Muscle of leg (tissue), 11 donors: ENCODE data around the gene DENND5A. TPM values are rescaled to one million over a fixed set of nuclear protein-coding genes. Genes with fewer than 3 reads are reported as not detected.

Experiments
- DNase-seq: peaks from one replicate; pipeline ENCODE4 v3.0.0; 2013
- H3K27ac ChIP-seq: one replicate; pipeline ENCODE4 v1.5.1; 2013; ENCODE audit warnings: mild to moderate bottlenecking, low read length, control low read depth
- H3K27me3 ChIP-seq: one replicate; pipeline ENCODE4 v1.6.1; 2013; ENCODE audit warnings: low read length; ENCODE audit not compliant: control insufficient read depth, insufficient read depth
- H3K36me3 ChIP-seq: one replicate; pipeline ENCODE4 v1.6.1; 2013; ENCODE audit warnings: low read length; ENCODE audit not compliant: control insufficient read depth, insufficient read depth
- H3K4me1 ChIP-seq: one replicate; pipeline ENCODE4 v1.6.1; 2013; ENCODE audit warnings: low read length; ENCODE audit not compliant: control insufficient read depth, insufficient read depth
- H3K4me3 ChIP-seq: one replicate; pipeline ENCODE4 v1.5.1; 2013; ENCODE audit warnings: low read length, control low read depth
- H3K9me3 ChIP-seq: replicated peaks from 2 replicates; pipeline ENCODE4 v1.6.1; 2013; ENCODE audit warnings: low read depth, low read length; ENCODE audit not compliant: control insufficient read depth
- WGBS: methylation state at CpG from one replicate; pipeline ENCODE4 v1.1.5; 2013; ENCODE audit warnings: missing lambda C conversion rate; ENCODE audit not compliant: insufficient coverage; 5-methylcytosine and 5-hydroxymethylcytosine counted together
- polyA plus RNA-seq, 8 donors: library from polyadenylated mRNA; unstranded; fragments of 120-200 nt; gene quantifications; one replicate each; pipeline versions ENCODE4 v1.2.1 to v1.2.3, GENCODE V29; 2013; ENCODE audit warnings: inconsistent platforms in 1 of 8, low replicate concordance in 1 of 8; ENCODE audit not compliant: insufficient read length in 8 of 8, insufficient read depth in 1 of 8
- total RNA-seq: library from RNA; stranded (reverse); fragments of 120-200 nt; gene quantifications from one replicate; pipeline ENCODE4 v1.2.4, GENCODE V29; 2013

DENND5A gene
- total and polyA plus RNA-seq, 9 donors: 49.7 to 93.0 (median 71.0) TPM

DNA sequence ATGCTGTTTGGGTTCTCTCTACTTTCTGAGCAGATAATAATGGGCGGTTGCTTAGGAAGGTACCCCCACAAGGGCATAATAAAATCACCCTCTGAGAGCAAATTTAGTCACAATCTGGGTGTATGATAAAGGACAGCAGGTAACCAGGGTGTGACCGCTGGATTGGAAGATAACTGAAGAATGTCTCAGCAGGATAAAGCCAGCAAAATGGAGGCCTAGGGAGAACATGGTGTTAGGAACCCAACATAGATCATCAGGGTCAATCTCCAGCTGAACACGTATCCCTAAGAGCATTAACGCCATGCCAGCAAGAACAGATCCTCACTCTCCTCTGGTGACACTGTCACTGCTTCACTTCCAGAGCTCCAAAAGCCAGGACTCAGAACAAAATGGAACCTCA is 109.2 kb downstream of the DENND5A start:
- WGBS: 90% methylated on average over 2 of the region's 4 CpGs
- no peak overlapping the region for H3K4me3 ChIP-seq
- H3K27ac ChIP-seq: no peak overlapping the region
- H3K4me1 ChIP-seq: no peaks in the 10 kb centered on the region
- H3K9me3 ChIP-seq: no peaks in the 10 kb centered on the region
- H3K27me3 ChIP-seq: no peaks in the 10 kb centered on the region
- peaks cover 49% of the 10 kb centered on the region for H3K36me3 ChIP-seq
- no peak for DNase-seq

DNA sequence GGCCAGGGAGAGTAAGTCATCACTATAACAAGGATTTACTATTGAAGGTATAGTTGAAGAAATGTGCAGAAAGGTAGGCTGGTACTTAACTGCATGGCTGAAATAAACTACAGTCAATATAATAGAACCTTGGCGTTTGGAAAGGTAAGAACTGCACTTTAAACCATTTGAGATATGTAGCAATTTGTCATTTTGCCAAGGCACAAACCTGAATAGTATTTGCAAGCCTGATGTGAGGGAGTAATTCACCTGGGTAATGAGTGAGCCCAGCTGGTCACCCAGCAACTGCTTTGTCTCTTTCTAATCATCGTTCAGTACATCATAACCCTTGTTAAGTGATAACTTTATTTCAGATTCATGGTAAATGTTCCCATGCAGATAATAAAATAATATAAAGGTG is 111.5 kb downstream of the DENND5A start:
- H3K36me3 ChIP-seq: peaks cover 61% of the 10 kb centered on the region
- no peak for DNase-seq
- WGBS: no CpG with 5 or more reads among the region's 2 CpGs

DNA sequence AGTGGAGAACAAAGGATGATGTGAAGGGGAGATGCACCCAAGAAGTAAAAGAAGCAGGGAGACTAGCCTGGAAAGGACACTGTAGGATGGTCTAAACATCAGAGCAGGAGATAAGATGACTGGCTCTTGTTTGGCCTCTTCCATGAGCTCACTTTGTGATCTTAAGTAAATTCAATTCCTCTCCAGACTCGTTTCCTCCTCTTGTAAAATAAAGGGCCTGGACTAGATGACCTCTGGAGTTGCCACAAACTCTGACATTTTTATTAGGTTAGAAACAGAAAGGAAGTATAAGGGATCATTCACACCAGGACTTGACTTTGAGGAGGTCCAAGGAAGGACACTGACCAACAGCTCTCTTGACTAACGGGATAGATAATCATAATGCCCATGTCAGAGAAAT is 113.5 kb downstream of the DENND5A start:
- Histone ChIP-seq H3K27me3 (no peaks in the 10 kb centered on the region), H3K27ac (no peak overlapping the region), H3K4me3 (no peak overlapping the region), H3K9me3 (no peaks in the 10 kb centered on the region), H3K36me3 (peaks cover 74% of the 10 kb centered on the region), H3K4me1 (no peaks in the 10 kb centered on the region)
- DNase-seq: no peak
- WGBS: no CpG with 5 or more reads among the region's 2 CpGs

More for the DNA sequence above, 111.5 kb downstream of the DENND5A start:
- Histone ChIP-seq H3K4me3 (no peak overlapping the region), H3K27ac (no peak overlapping the region), H3K4me1 (no peaks in the 10 kb centered on the region), H3K9me3 (no peaks in the 10 kb centered on the region), H3K27me3 (no peaks in the 10 kb centered on the region)

DNA sequence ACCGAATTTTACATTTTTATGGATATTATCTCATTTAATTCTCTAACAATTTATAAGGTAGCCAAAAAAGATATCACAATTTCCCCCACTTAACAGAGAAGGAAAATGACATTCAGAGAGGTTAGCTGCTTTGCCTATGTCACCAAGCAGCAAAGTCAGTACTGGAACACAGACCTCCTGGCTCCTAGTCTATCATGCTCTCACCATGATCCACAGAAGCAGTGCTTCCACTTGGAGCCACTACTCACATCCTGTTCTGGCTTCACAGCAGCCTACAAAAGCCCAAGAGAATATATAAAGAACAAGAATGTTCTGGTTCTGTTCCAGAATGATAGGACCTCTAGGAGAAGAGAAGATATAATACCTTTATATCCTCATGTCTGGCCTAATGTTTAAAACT is 114.2 kb downstream of the DENND5A start:
- Histone ChIP-seq H3K27me3 (no peaks in the 10 kb centered on the region), H3K36me3 (peaks cover 77% of the 10 kb centered on the region), H3K4me3 (no peak overlapping the region), H3K4me1 (no peaks in the 10 kb centered on the region), H3K9me3 (no peaks in the 10 kb centered on the region), H3K27ac (no peak overlapping the region)
- no CpG with 5 or more reads among the region's 1 CpG for WGBS
- DNase-seq: no peak

DNA sequence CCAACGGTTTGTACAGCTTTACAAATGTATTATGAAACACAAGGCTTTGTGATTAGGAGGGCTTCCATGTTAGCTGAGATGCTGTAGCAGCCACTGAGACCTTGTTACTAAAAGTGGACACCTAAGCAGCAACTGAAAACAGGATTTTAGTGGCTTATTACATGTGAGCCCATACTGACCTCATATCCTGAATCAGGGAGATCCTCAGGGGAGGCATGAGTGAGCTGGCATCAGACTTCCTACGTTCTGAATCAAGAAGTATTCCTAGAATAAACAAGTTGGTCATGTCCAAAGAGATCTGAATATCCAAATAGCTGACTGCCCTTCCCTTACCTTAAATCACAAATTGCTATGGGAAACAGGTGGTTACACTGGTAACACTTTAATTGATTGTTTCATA is 114.6 kb downstream of the DENND5A start:
- H3K4me1 ChIP-seq: no peaks in the 10 kb centered on the region
- no CpG with 5 or more reads among the region's 2 CpGs for WGBS
- no peaks in the 10 kb centered on the region for H3K27me3 ChIP-seq
- no peak overlapping the region for H3K27ac ChIP-seq
- DNase-seq: no peak
- no peaks in the 10 kb centered on the region for H3K9me3 ChIP-seq
- peaks cover 77% of the 10 kb centered on the region for H3K36me3 ChIP-seq
- H3K4me3 ChIP-seq: no peak overlapping the region

DNA sequence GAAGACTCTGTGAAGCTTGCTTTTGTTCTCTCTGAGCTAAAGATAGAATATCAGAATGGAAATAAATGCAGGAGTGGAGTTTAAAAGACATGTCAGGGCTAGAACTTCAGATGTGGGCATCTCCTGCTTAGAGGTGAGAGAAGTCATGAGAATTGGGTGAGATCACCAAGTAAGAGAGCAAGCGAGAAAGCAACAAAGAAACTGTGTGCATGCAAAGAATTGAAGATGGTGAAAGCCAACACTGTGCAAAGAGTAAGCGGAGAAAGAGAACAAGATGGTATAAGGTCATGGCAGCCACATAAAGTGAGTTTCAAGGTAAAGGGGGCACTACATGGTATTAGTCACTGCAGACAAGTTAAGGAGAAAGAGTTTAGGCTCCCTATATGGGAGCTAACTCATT is 116.4 kb downstream of the DENND5A start:
- Histone ChIP-seq H3K4me3 (no peak overlapping the region), H3K27ac (no peak overlapping the region), H3K27me3 (no peaks in the 10 kb centered on the region), H3K36me3 (peaks cover 91% of the 10 kb centered on the region), H3K4me1 (no peaks in the 10 kb centered on the region), H3K9me3 (no peaks in the 10 kb centered on the region)
- 100% methylated on average over 2 of the region's 2 CpGs for WGBS
- DNase-seq: no peak

DNA sequence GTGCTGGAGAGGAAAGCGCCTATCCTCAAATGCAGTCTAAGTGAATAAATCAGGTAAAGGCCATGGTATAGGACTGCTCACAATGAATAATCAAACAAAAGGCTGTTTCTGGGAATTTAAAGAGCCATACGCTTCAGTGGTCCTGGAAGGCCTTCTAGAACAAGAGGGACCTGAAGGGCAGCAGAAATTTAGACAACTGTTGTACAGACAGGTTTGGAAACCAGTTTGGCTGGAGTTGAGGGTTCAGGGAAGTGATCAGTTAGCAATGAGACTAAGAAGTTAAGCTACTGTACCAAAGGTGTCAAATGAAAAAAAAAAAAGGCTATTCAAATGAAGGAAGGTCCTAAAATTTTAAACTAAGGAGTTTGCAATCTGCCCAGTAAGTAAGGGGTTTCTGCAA is 117.1 kb downstream of the DENND5A start:
- Histone ChIP-seq H3K4me3 (no peak overlapping the region), H3K36me3 (peaks cover 92% of the 10 kb centered on the region), H3K27me3 (no peaks in the 10 kb centered on the region), H3K27ac (no peak overlapping the region), H3K4me1 (no peaks in the 10 kb centered on the region), H3K9me3 (no peaks in the 10 kb centered on the region)
- DNase-seq: no peak
- 78% methylated on average over 1 of the region's 2 CpGs for WGBS

DNA sequence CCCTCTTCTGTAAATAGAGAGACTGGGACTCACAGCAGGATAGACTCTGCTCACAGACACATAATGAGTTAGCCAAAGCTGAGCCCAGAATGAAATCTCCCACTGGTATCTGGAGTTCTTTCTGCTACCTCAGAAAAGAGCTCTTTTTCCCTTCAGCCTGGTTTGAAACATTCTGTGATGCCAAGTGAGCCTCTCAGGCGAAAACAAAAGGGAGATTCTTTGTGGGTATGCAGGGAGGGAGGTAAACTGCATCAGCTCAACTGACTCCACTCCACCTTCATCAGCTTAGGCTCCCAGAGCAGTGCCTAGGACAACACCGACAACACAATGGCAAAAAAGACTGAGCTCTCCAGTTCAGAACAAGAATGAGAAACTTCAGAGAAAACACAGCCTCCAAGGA is 118.7 kb downstream of the DENND5A start:
- Histone ChIP-seq H3K36me3 (peaks cover 96% of the 10 kb centered on the region), H3K4me1 (no peaks in the 10 kb centered on the region), H3K27me3 (no peaks in the 10 kb centered on the region), H3K9me3 (no peaks in the 10 kb centered on the region), H3K4me3 (no peak overlapping the region), H3K27ac (no peak overlapping the region)
- 80% methylated on average over 1 of the region's 2 CpGs for WGBS
- no peak for DNase-seq

DNA sequence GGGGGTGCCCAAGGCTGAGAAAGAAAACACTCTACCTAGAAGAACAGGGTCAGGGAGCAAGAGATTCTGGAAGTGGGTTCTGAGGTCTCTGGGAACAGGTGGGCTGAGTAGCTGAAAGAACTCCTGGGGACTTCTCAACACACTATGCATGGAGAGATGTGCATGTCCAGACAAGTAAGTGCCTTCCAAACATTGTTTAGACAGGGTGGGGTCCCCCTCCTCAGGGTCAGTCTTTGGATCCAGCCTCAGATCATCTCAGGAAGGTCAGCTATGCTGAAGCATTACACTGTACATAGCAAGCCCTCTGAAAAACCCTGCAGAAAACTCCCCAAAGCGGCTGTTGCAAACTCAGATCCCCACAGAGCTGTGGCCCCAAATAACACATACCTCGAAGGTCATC is 119.9 kb downstream of the DENND5A start:
- H3K27me3 ChIP-seq: no peaks in the 10 kb centered on the region
- no peak for DNase-seq
- 100% methylated on average over 2 of the region's 2 CpGs for WGBS
- H3K9me3 ChIP-seq: no peaks in the 10 kb centered on the region
- H3K27ac ChIP-seq: no peak overlapping the region
- peaks cover 98% of the 10 kb centered on the region for H3K36me3 ChIP-seq
- H3K4me1 ChIP-seq: no peaks in the 10 kb centered on the region
- no peak overlapping the region for H3K4me3 ChIP-seq

DNA sequence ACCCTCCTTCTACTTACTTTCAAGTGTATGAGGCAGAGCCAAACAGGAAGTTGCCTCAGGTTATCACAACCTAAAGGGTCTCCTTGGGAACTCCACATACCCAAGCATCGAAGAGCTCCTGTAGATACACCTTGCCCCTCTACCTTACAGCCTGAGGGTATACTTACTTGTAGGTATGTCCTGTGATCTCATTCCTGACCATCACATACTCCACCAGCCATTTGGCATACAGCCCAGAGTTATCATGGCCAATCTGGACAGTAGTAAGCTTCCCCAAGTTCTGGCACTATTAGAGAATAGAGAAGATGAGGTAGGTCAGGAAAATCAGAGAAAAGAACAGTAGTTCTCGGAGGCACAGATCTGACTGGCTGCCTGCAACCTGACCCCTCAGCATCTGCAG is 120.3 kb downstream of the DENND5A start:
- H3K9me3 ChIP-seq: no peaks in the 10 kb centered on the region
- no peak overlapping the region for H3K4me3 ChIP-seq
- peaks cover 98% of the 10 kb centered on the region for H3K36me3 ChIP-seq
- no peak overlapping the region for H3K27ac ChIP-seq
- no peak for DNase-seq
- WGBS: no CpG with 5 or more reads among the region's 2 CpGs
- no peaks in the 10 kb centered on the region for H3K27me3 ChIP-seq
- no peaks in the 10 kb centered on the region for H3K4me1 ChIP-seq

DNA sequence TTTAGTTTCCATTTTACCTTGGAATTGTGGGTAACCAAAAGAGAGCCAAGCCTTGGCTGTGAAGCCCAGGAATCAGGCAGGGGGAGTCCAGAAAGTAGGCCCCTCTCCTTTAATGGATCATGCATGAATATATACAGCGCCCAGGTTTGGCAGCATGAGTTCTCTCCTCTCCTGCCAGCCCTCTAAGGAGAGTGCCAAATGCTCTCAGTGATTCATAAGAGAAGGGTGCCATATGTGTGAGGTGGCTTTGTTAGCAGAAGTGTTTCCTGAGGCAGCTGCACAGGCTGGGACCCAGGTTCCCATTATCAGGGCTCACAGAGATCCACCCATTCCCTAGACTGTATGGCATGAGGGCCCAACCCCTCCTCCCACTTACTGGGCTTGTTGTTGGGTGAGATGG is 121.4 kb downstream of the DENND5A start:
- no peak overlapping the region for H3K4me3 ChIP-seq
- no peaks in the 10 kb centered on the region for H3K4me1 ChIP-seq
- 100% methylated on average over 1 of the region's 1 CpG for WGBS
- no peak overlapping the region for H3K27ac ChIP-seq
- no peak for DNase-seq
- peaks cover 97% of the 10 kb centered on the region for H3K36me3 ChIP-seq
- H3K27me3 ChIP-seq: no peaks in the 10 kb centered on the region
- no peaks in the 10 kb centered on the region for H3K9me3 ChIP-seq
